Thymus (tissue), 11 donors: ENCODE measurements around the gene EVA1A. TPM values are rescaled to one million over a fixed set of nuclear protein-coding genes. Genes with fewer than 3 reads are reported as not detected.

Source experiments
- DNase-seq, 9 donors: peaks; one replicate each; pipeline ENCODE4 v3.0.0-alpha.2; 2013; ENCODE audit warnings: low spot score in 9 of 9, low read depth in 6 of 9, missing footprints in 1 of 9
- H3K27ac ChIP-seq, 2 donors: one replicate each; pipeline ENCODE4 v1.5.1; 2013; ENCODE audit warnings: control low read depth in 1 of 2, low read depth in 1 of 2, low read length in 1 of 2, mild to moderate bottlenecking in 1 of 2, moderate library complexity in 1 of 2
- H3K27me3 ChIP-seq, 2 donors: one replicate each; pipeline ENCODE4 v1.5.1; 2013; ENCODE audit warnings: low read length in 1 of 2; ENCODE audit not compliant: control insufficient read depth in 2 of 2, insufficient read depth in 1 of 2
- H3K36me3 ChIP-seq, 2 donors: one replicate each; pipeline ENCODE4 v1.5.1; 2013; ENCODE audit warnings: low read length in 1 of 2, mild to moderate bottlenecking in 1 of 2, moderate library complexity in 1 of 2; ENCODE audit not compliant: control insufficient read depth in 2 of 2, insufficient read depth in 2 of 2
- H3K4me1 ChIP-seq, 2 donors: one replicate each; pipeline ENCODE4 v1.5.1; 2013; ENCODE audit warnings: low read length in 2 of 2; ENCODE audit not compliant: control insufficient read depth in 2 of 2, insufficient read depth in 2 of 2
- H3K4me3 ChIP-seq, 2 donors: one replicate each; pipeline ENCODE4 v1.5.1; 2013; ENCODE audit warnings: low read length in 2 of 2, control low read depth in 1 of 2, mild to moderate bottlenecking in 1 of 2
- H3K9me3 ChIP-seq, 2 donors: one replicate each; pipeline ENCODE4 v1.5.1; 2013; ENCODE audit warnings: low read length in 1 of 2, mild to moderate bottlenecking in 1 of 2; ENCODE audit not compliant: control insufficient read depth in 2 of 2, insufficient read depth in 1 of 2
- WGBS: extraction: QIAGEN DNeasy Blood & Tissue Kit; methylation state at CpG from one replicate; pipeline ENCODE4 v1.1.7; 2013; 5-methylcytosine and 5-hydroxymethylcytosine counted together
- polyA plus RNA-seq: library from polyadenylated mRNA; stranded (reverse); fragments of 200-250 nt; gene quantifications from one replicate; pipeline ENCODE4 v1.2.3, GENCODE V29; 2013
- total RNA-seq: library from RNA; stranded (reverse); fragments of 120-200 nt; gene quantifications from one replicate; pipeline ENCODE4 v1.2.4, GENCODE V29; 2013
- donor health status: healthy.

The EVA1A gene
- total and polyA plus RNA-seq, 2 donors = 12.7 to 32.3 TPM

DNA sequence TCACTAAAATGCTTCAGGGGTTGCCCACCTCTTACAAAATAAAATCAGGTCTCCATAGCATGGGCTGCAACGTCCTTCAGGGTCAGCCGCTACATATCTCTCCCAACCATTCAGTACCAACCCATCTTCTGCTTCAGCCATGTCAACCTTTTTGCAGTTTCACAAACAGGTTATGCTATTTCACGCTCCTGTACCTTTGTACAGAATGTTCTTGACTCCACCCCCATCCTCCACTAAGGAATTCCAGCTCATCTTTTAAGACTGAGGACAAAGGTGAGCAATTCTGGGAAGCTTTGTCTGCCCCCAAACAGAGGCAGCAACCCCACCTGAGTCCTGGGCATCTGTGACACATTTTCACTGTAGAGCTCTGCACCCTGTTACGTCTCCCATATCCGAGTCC lies 8.8 kb upstream of the EVA1A start:
- no peak overlapping the region for H3K4me3 ChIP-seq
- WGBS = 91% methylated on average over 5 of the region's 5 CpGs
- peaks cover 0 to 31% of the 10 kb centered on the region in 2 donors for H3K4me1 ChIP-seq
- H3K27me3 ChIP-seq = peaks cover 0 to 10% of the 10 kb centered on the region in 2 donors
- no peak for DNase-seq
- no peak overlapping the region for H3K27ac ChIP-seq
- H3K9me3 ChIP-seq = no peaks in the 10 kb centered on the region
- H3K36me3 ChIP-seq = no peaks in the 10 kb centered on the region

DNA sequence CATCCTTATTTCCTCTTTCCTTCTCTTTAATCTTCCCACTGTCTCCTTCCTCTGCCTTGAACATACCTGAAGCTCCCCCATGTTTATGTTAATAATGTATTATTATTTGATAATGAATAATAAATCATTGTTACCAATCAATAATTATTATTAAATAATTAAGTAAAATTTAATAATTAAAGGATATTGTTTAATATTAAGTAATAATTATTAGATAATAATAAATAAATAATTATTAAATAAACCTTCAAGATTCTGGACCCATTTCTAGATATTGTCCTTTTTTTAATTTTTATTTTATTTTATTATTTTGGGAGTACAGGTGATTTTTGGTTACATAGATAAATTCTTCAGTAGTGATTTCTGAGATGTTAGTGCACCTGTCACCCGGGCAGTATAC lies 7.4 kb upstream of the EVA1A start:
- Histone ChIP-seq H3K4me3 (no peak overlapping the region), H3K27me3 (peaks cover 0 to 14% of the 10 kb centered on the region in 2 donors), H3K36me3 (no peaks in the 10 kb centered on the region), H3K4me1 (peaks cover 0 to 45% of the 10 kb centered on the region in 2 donors), H3K9me3 (no peaks in the 10 kb centered on the region), H3K27ac (no peak overlapping the region)
- 97% methylated on average over 1 of the region's 1 CpG for WGBS
- no peak for DNase-seq

DNA sequence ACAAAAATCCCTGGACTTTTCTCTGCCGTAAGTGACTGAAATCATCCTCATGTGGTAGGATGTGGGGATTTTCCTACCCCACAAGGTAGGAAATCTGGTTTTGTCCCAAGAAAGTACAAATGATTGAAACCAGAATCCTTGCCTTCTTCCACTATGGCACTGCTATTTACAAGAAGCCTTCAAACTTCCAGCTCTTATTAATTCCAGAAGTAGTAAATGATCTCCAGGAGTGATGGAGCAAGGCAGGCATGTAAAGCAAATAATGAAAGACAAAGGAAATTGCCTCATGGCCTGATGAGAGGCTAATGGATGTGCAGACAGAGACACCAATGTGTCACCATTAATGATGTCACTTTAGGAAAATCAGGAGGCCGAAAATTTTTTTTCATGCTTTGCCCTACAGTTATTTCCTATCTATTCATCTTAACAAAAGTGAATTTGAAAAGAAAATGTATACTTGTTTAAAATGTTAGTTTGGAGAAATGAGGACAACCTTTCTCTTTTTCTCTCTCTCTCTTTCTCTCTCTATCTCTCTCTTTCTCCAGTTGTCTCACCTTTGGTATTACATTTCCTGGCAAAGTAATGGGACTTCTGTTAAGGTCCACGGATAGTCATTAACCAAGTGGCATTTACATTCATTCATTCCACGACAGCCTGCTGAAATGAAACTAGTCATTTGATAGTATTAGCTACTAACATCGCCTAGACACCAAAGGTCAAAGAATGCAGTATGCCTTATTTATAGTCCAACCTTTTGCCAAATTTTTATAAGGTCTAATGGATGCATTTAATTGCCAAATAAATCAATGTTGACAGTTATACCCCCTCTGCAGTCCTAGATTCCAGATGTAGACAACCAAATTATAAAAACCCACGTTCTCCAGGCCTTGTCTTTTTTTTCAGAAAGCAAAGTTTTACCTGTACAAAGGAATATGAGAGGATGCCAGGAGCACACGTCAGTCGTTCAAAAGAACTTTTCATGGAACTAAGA lies 5.0 kb upstream of the EVA1A start:
- Histone ChIP-seq H3K36me3 (no peaks in the 10 kb centered on the region), H3K4me1 (peaks cover 0 to 56% of the 10 kb centered on the region in 2 donors), H3K27ac (no peak overlapping the region), H3K9me3 (no peaks in the 10 kb centered on the region), H3K4me3 (no peak overlapping the region), H3K27me3 (peaks cover 15 to 34% of the 10 kb centered on the region in 2 donors)
- 93% methylated on average over 8 of the region's 8 CpGs for WGBS
- no peak for DNase-seq

DNA sequence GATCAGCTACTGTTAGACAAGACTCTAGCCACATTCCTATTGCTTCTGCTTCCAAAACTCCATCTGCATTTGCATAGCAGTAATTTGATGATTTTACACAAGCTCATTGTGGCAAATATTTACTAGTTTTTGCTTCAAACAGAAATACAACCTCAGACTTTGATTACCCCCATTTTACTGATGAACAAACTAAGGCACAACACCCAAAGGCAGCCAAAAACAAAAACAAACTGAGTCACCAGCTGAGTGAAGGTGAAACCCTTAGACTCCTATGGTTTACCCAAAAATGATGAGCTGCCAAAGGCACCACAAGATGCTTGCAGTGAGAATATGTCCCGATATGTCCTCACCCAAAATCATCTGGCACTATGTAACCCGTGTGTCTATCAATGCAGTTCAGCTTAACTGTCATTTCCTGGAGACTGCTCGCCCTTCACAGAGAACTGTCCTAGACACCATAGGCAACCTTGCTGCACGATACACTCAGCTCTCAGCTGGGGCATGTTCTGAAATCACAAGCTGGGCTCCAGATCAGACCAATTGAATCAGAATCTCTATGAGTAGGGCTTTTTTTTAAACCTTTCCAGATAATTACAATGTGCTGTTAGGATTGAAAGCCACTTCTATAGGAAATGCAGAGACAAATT lies 4.1 kb upstream of the EVA1A start:
- Histone ChIP-seq H3K4me3 (no peak overlapping the region), H3K9me3 (no peaks in the 10 kb centered on the region), H3K36me3 (no peaks in the 10 kb centered on the region), H3K27me3 (peaks cover 24 to 44% of the 10 kb centered on the region in 2 donors), H3K27ac (no peak overlapping the region), H3K4me1 (peaks cover 0 to 55% of the 10 kb centered on the region in 2 donors)
- WGBS = 65% methylated on average over 4 of the region's 4 CpGs
- peak in 1 of 9 donors; percentile 54 for DNase-seq

DNA sequence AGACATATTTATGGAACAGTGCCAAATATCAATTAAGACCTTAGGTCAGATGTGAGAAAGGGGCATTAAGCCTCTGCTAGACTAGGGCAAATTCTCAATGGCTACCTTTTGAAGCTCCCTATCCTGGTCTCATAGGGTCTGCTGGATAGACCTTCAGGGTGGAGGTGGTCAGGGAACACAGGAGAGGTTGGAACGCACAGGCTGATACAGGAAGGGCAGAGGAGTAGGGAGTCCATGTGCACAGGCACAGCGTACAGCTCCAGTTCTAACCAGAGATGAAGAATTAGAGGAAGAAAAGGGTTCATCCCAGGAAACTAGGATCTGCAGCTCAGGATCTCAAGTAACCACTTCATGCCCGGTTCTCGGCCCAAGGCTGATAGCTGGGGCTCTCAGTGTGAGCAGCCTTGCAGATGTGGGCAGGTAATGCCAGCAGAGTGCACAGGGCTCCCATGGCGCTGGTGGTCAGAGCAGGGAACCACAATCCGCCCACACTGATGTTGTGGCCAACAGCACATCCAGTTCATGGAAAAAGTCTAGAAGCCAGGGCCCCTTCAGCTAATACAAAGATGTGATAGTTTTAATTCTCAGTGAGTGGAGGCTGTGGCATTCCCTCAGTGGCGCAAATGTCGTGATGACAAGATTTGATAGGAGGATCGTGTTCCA lies 3.4 kb upstream of the EVA1A start:
- DNase-seq = no peak
- H3K27ac ChIP-seq = no peak overlapping the region
- WGBS = 93% methylated on average over 9 of the region's 9 CpGs
- H3K36me3 ChIP-seq = no peaks in the 10 kb centered on the region
- no peaks in the 10 kb centered on the region for H3K9me3 ChIP-seq
- H3K4me1 ChIP-seq = peaks cover 0 to 59% of the 10 kb centered on the region in 2 donors
- H3K27me3 ChIP-seq = peaks cover 26 to 50% of the 10 kb centered on the region in 2 donors
- no peak overlapping the region for H3K4me3 ChIP-seq

DNA sequence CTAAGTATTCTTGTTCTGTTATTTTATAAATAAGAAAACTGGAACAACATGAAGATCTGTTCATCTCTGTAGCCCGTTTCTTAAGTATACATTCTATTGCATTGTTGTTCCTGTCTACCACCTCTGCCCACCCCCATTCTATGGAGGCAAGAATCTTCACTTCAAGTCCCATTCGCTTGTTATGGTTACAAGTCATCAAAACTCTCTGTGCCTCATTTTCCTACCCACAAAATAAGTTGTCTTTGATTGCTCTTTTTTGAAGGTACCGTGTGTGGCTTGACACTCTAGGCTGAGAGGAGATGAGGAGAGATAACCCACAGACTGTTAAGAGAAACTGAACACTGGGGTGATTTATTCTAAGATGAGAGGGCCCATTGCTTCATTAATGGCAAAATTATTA lies 2.9 kb upstream of the EVA1A start:
- no peak overlapping the region for H3K4me3 ChIP-seq
- H3K9me3 ChIP-seq = no peaks in the 10 kb centered on the region
- 16% methylated on average over 3 of the region's 3 CpGs for WGBS
- no peaks in the 10 kb centered on the region for H3K36me3 ChIP-seq
- peak; percentile 34 to 93 (median 72) for DNase-seq
- H3K4me1 ChIP-seq = peaks cover 0 to 60% of the 10 kb centered on the region in 2 donors
- no peak overlapping the region for H3K27ac ChIP-seq
- peaks cover 30 to 56% of the 10 kb centered on the region in 2 donors for H3K27me3 ChIP-seq

DNA sequence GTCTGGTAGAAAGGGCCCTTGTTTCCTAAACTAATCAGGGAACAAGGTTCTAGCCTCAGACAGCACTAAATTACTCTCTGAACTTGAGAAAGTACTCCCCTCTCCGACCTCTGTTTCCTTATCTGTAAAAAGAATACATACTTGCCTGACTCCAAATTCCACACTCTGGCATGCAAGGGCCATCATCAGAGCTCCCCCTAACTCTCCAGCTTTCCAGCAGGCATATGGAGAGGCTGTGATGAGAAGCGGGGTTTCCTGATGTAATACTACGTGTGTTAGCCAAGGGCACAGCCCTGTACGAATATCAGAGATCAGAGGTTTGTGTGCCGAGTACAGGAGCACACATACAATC lies 1.8 kb upstream of the EVA1A start:
- 91% methylated on average over 5 of the region's 5 CpGs for WGBS
- peaks cover 0 to 60% of the 10 kb centered on the region in 2 donors for H3K4me1 ChIP-seq
- H3K4me3 ChIP-seq = no peak overlapping the region
- H3K27ac ChIP-seq = no peak overlapping the region
- H3K36me3 ChIP-seq = no peaks in the 10 kb centered on the region
- peaks cover 30 to 65% of the 10 kb centered on the region in 2 donors for H3K27me3 ChIP-seq
- no peak for DNase-seq
- no peaks in the 10 kb centered on the region for H3K9me3 ChIP-seq

DNA sequence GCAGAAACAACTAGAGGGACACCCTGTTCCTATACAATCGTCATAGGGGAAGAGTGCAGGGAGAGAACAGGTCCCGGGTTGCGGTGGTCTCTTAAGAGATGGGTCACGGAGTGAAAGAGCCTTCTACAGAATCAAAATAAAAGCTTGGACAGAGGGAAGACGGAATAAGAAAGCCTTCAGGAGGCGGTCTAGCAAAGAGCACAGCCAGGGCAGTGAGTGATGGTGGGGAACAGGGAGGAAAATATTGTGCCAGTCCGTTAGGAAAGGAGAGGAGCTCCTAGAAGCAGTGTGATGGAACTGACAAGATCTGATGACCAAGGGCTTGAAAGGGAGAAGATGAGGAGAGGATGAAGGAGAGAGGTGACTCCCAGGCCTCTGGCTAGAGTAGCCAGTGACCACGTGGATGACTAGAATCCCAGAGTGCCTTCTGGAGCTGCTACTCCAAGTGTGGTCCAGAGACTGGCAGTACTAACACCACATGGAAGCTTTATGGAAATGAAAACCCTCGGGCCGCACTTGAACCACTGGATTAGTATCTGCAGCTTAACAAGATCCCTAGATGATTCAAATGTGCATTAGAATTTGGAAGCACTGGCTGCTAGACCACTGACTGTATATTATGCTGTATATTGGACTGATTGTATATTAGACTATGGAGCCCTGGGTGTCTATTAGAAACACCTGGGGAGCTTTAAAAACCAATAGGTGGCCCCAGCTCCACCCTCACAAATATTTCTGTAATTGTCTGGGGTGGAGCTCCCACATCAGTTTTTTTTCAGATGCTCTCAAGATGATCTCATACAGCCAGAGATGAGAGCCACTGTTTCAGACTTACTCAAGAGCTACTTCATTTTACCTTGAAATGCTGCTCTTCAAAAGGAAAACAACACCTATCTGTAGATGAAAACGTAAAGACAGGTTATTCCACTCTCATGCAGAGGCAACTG lies 1.1 kb upstream of the EVA1A start:
- 77% methylated on average over 11 of the region's 11 CpGs for whole genome bisulfite sequencing
- no peak for DNase-seq
- Histone ChIP-seq H3K9me3 (no peaks in the 10 kb centered on the region), H3K27me3 (peaks cover 30 to 72% of the 10 kb centered on the region in 2 donors), H3K4me1 (peaks cover 0 to 60% of the 10 kb centered on the region in 2 donors), H3K27ac (peak overlapping the region; percentile 23 to 60), H3K36me3 (no peaks in the 10 kb centered on the region), H3K4me3 (no peak overlapping the region)
